PC-3 (cell line): ENCODE results near the gene KCTD10. TPM values are rescaled to one million over a fixed set of nuclear protein-coding genes. Genes with fewer than 3 reads are reported as not detected.

Source experiments
- ATAC-seq: fragments of 200-7000 bp; cut with Tn5 transposase; 2 replicates; pipeline ENCODE4 v1.9.1; 2020; ENCODE audit warnings: mild to moderate bottlenecking, moderate library complexity
- BruUV-seq: library from RNA; stranded (reverse); fragments of 400-500 nt; replicated peaks from 2 replicates; lab custom pipeline; 2021; lab: Mats Ljungman, UMichigan
- CTCF ChIA-PET: fragments of 300-600 bp; sonication (Branson Sonifier 250); formaldehyde crosslinking; loops from one replicate; lab custom pipeline; 2022; ENCODE audit warnings: antibody characterized with exemption; lab: Charles Lee
- POLR2A ChIA-PET: fragments of 300-600 bp; sonication (Branson Sonifier 250); formaldehyde crosslinking; loops from one replicate; lab custom pipeline; 2022; ENCODE audit warnings: antibody characterized with exemption; ENCODE audit not compliant: unreplicated experiment; lab: Charles Lee
- DNase-seq: peaks from one replicate; pipeline ENCODE4 v3.0.0-alpha.2; 2015
- H2AFZ ChIP-seq: fragments of 300-600 bp; sonication (generic); 2 replicates; pipeline ENCODE4 v1.6.0; 2016; ENCODE audit warnings: antibody characterized with exemption, low read length
- H3F3A ChIP-seq: fragments of 300-600 bp; sonication (generic); one replicate; pipeline ENCODE4 v1.6.0; 2017; ENCODE audit warnings: antibody characterized with exemption, low read length, control low read depth, mild to moderate bottlenecking; ENCODE audit not compliant: unreplicated experiment
- H3K27ac ChIP-seq: fragments of 300-600 bp; sonication (generic); 2 replicates; pipeline ENCODE4 v1.5.1; 2016; ENCODE audit warnings: mild to moderate bottlenecking, low read length
- H3K27me3 ChIP-seq: fragments of 300-600 bp; sonication (generic); 2 replicates; pipeline ENCODE4 v1.6.1; 2016; ENCODE audit warnings: low read length, mixed read lengths
- H3K36me3 ChIP-seq: fragments of 300-600 bp; sonication (generic); 2 replicates; pipeline ENCODE4 v1.6.1; 2016; ENCODE audit warnings: low read depth, mixed run types, low read length, mixed read lengths
- H3K4me1 ChIP-seq: fragments of 300-600 bp; sonication (generic); 2 replicates; pipeline ENCODE4 v1.5.1; 2016; ENCODE audit warnings: low read length; ENCODE audit not compliant: insufficient read depth
- H3K4me2 ChIP-seq: fragments of 300-600 bp; sonication (generic); 2 replicates; pipeline ENCODE4 v1.6.0; 2016; ENCODE audit warnings: low read length
- H3K4me3 ChIP-seq: fragments of 300-600 bp; sonication (generic); 2 replicates; pipeline ENCODE4 v1.5.1; 2016; ENCODE audit warnings: mild to moderate bottlenecking, low read length, mixed read lengths
- H3K79me2 ChIP-seq: fragments of 300-600 bp; sonication (generic); 2 replicates; pipeline ENCODE4 v1.6.1; 2017; ENCODE audit warnings: low read length, mixed read lengths
- H3K9ac ChIP-seq: fragments of 300-600 bp; sonication (generic); 2 replicates; pipeline ENCODE4 v1.6.0; 2016; ENCODE audit warnings: mild to moderate bottlenecking, low read length
- H3K9me2 ChIP-seq: fragments of 300-600 bp; sonication (generic); replicated peaks from 2 replicates; pipeline ENCODE4 v1.6.1; 2016; ENCODE audit warnings: mixed run types, low read length, mixed read lengths
- H3K9me3 ChIP-seq: fragments of 300-600 bp; sonication (generic); 2 replicates; pipeline ENCODE4 v1.6.1; 2016; ENCODE audit warnings: low read length, mixed read lengths
- H4K20me1 ChIP-seq: fragments of 300-600 bp; sonication (generic); 2 replicates; pipeline ENCODE4 v1.6.1; 2016; ENCODE audit warnings: low read length, mixed read lengths
- CTCF ChIP-seq: fragments of 300-600 bp; sonication (generic); conservative IDR thresholded peaks from 2 replicates; pipeline ENCODE4 v1.5.1; 2017; ENCODE audit warnings: antibody characterized with exemption, low read depth, mild to moderate bottlenecking, low read length
- EZH2 ChIP-seq: fragments of 300-600 bp; sonication (generic); IDR thresholded peaks from one replicate; pipeline ENCODE4 v1.6.1; 2017; ENCODE audit warnings: antibody characterized with exemption, mild to moderate bottlenecking, low read length; ENCODE audit not compliant: unreplicated experiment
- EZH2phosphoT487 ChIP-seq: fragments of 300-600 bp; sonication (generic); IDR thresholded peaks from 2 replicates; pipeline ENCODE4 v1.6.1; 2018; ENCODE audit warnings: mild to moderate bottlenecking, antibody characterized with exemption, low read length, borderline replicate concordance
- intact Hi-C: fragments of 100-400 bp; cut with micrococcal nuclease; formaldehyde crosslinking; loops from 2 replicates; pipeline ENCODE4 v1.9.0; 2023
- total RNA-seq: library from RNA; depleted of rRNA; stranded (reverse); fragments of >200 nt; gene quantifications from 2 replicates; pipeline ENCODE4 v1.2.3, GENCODE V29; 2014

Gene KCTD10
- total RNA-seq, 1 experiment from 2014 or later = 42.3 TPM

- Histone ChIP-seq H3K9ac (no peak overlapping the region), H3K4me2 (no peak overlapping the region), H3F3A (no peaks in the 10 kb centered on the region), H3K79me2 (0 out of 2 replicates have a peak, but pooled peaks cover 7% of the 10 kb centered on the region), H3K27me3 (no peaks in the 10 kb centered on the region), H2AFZ (no peak overlapping the region), H3K4me1 (peaks cover 23% of the 10 kb centered on the region), H3K4me3 (no peak overlapping the region), H4K20me1 (no peaks in the 10 kb centered on the region), H3K27ac (no peak overlapping the region), H3K9me2 (no peaks in the 10 kb centered on the region), H3K36me3 (peaks cover 35% of the 10 kb centered on the region), H3K9me3 (no peaks in the 10 kb centered on the region)
- no peak for TF ChIP-seq EZH2phosphoT487
- no peak for TF ChIP-seq EZH2
- POLR2A ChIA-PET = no interaction called here
- intact Hi-C loops = no loop called here
- CTCF ChIA-PET = no interaction called here
- no TSS peak for BruUV-seq
- DNase-seq (no peak), ATAC-seq (no peak)
These were observed 30.2 kb downstream of the KCTD10 start for GRCh38 chr12:109446869-109447268.

- intact Hi-C loops = loop anchor here (1.0 kb wide), 3 partner anchors 17 to 31 kb away; no protein-coding TSS in a partner anchor
- Histone ChIP-seq H3K4me3 (no peak overlapping the region), H3K4me2 (peak overlapping the region; percentile 20), H3K27ac (peak overlapping the region; percentile 79), H3K27me3 (no peaks in the 10 kb centered on the region), H3K9me2 (no peaks in the 10 kb centered on the region), H3K4me1 (peaks cover 23% of the 10 kb centered on the region), H3K36me3 (peaks cover 18% of the 10 kb centered on the region), H4K20me1 (no peaks in the 10 kb centered on the region), H3K9ac (peak overlapping the region; percentile 11; the same call in 1 of the 2 replicates), H3K9me3 (no peaks in the 10 kb centered on the region), H3F3A (no peaks in the 10 kb centered on the region), H2AFZ (no peak overlapping the region), H3K79me2 (no peaks in the 10 kb centered on the region)
- peak; percentile 76 for ATAC-seq
- CTCF ChIA-PET = interaction anchor here (0.6 kb wide), 1 partner anchor 9 kb away, joined by 3 read pairs; no protein-coding TSS in a partner anchor
- DNase-seq = peak; percentile 68
- TF ChIP-seq CTCF (no peak), EZH2 (no peak), EZH2phosphoT487 (no peak)
- POLR2A ChIA-PET = no interaction called here
- no TSS peak for BruUV-seq
These were observed 31.9 kb downstream of the KCTD10 start for GRCh38 chr12:109445191-109445609.

GRCh38 chr12:109444259-109444658 is 32.8 kb downstream of the KCTD10 start:
- no TSS peak for BruUV-seq
- no peak for ATAC-seq
- Histone ChIP-seq H3K79me2 (no peaks in the 10 kb centered on the region), H3K36me3 (peaks cover 11% of the 10 kb centered on the region), H4K20me1 (no peaks in the 10 kb centered on the region), H3K4me1 (peaks cover 23% of the 10 kb centered on the region), H3F3A (no peaks in the 10 kb centered on the region), H3K9me3 (no peaks in the 10 kb centered on the region), H3K27ac (peak overlapping the region; percentile 79), H3K4me2 (no peak overlapping the region), H3K27me3 (no peaks in the 10 kb centered on the region), H3K9me2 (no peaks in the 10 kb centered on the region), H3K4me3 (no peak overlapping the region), H3K9ac (0 out of 2 replicates have a peak overlapping the region, but pooled peaks have one; percentile 11), H2AFZ (no peak overlapping the region)
- ChIA-PET POLR2A (no interaction called here), CTCF (no interaction called here)
- TF ChIP-seq EZH2phosphoT487 = no peak
- no peak for TF ChIP-seq EZH2
- TF ChIP-seq CTCF = no peak
- no peak for DNase-seq
- intact Hi-C loops = no loop called here
